RCC 7860 (cell line): Measurements from ENCODE around the gene PRKCD.

Experiments
- DNase-seq: peaks from one replicate; pipeline ENCODE4 v3.0.0-alpha.2; 2015; ENCODE audit warnings: low spot score
- FAIRE-seq: peaks from 2 replicates; lab custom pipeline; 2012; peaks lifted over from hg19 to GRCh38; lab: Jason Lieb, UNC

Gene PRKCD

GRCh38 chr3:53160660-53161449 is at the start of gene PRKCD:
Gene PRKCD, plus strand, starts transcription at chr3:53161209. Its CDS starts 17,214 bp downstream, at chr3:53178423.
- peak; percentile 68 for DNase-seq
- FAIRE-seq, result no peak

GRCh38 chr3:53111822-53112221 is 49.2 kb upstream of the PRKCD start:
- no peak for FAIRE-seq
- DNase-seq, result no peak

GRCh38 chr3:53113293-53114010 is 47.6 kb upstream of the PRKCD start:
- FAIRE-seq (no peak), DNase-seq (no peak)

GRCh38 chr3:53114011-53114400 is 47.0 kb upstream of the PRKCD start:
- FAIRE-seq (no peak), DNase-seq (peak; percentile 61)

GRCh38 chr3:53114412-53115074 is 46.5 kb upstream of the PRKCD start:
- DNase-seq (peak; percentile 86), FAIRE-seq (peak; percentile 72)

- DNase-seq (no peak), FAIRE-seq (no peak)
Measured at GRCh38 chr3:53116956-53117355, 44.1 kb upstream of the PRKCD start.

GRCh38 chr3:53120336-53120735 is 40.7 kb upstream of the PRKCD start:
- FAIRE-seq (no peak), DNase-seq (no peak)

GRCh38 chr3:53122255-53122932 is 38.6 kb upstream of the PRKCD start:
- FAIRE-seq (no peak), DNase-seq (no peak)

- no peak for FAIRE-seq
- no peak for DNase-seq
Measured at GRCh38 chr3:53122933-53123305, 38.1 kb upstream of the PRKCD start.

- no peak for FAIRE-seq
- DNase-seq, result no peak
Measured at GRCh38 chr3:53123510-53123909, 37.5 kb upstream of the PRKCD start.

- FAIRE-seq (no peak), DNase-seq (no peak)
Measured at GRCh38 chr3:53123953-53124352, 37.1 kb upstream of the PRKCD start.

GRCh38 chr3:53126601-53127000 is 34.4 kb upstream of the PRKCD start:
- DNase-seq (no peak), FAIRE-seq (no peak)

GRCh38 chr3:53129344-53129743 is 31.7 kb upstream of the PRKCD start:
- no peak for FAIRE-seq
- no peak for DNase-seq

GRCh38 chr3:53130179-53131061 is 30.6 kb upstream of the PRKCD start, which contains the start of gene RFT1:
Gene RFT1, minus strand, starts transcription at chr3:53130435. Its CDS starts 35 bp downstream, at chr3:53130400.
- DNase-seq (peak; percentile 80), FAIRE-seq (no peak)

GRCh38 chr3:53131096-53131495 is 29.9 kb upstream of the PRKCD start:
- DNase-seq, result no peak
- FAIRE-seq, result no peak

- DNase-seq (no peak), FAIRE-seq (no peak)
Measured at GRCh38 chr3:53132347-53132746, 28.7 kb upstream of the PRKCD start.

GRCh38 chr3:53134631-53135232 is 26.3 kb upstream of the PRKCD start:
- FAIRE-seq, result no peak
- peak; percentile 23 for DNase-seq

GRCh38 chr3:53137221-53137620 is 23.8 kb upstream of the PRKCD start:
- no peak for FAIRE-seq

GRCh38 chr3:53137835-53138446 is 23.1 kb upstream of the PRKCD start:
- FAIRE-seq (no peak), DNase-seq (no peak)

More at GRCh38 chr3:53137221-53137620, 23.8 kb upstream of the PRKCD start:
- no peak for DNase-seq
